ENCODE data around the gene GPC6.

The GPC6 gene

DNA sequence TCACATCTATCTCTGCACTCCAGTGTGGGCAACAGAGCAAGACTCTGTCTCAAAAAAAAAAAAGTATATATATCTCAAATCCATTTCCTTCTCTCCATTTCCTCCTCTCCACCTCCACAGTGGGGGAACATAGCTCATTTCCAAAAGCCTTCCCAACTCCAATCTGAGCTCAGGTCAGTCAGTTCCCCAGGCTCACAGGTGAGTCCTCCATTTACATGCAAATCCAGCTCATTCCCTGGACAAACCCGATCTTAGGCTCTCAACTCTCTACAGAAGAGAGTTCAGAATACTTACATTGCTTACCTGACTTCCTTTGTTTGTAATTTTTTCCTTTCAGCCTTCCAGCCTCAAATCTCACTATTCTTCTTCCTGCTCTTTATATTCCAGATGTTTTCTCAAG lies 518.3 kb downstream of the GPC6 start:
- Histone ChIP-seq H3K9me2 (replicated peaks; ENCODE audit: insufficient read depth, low read length) (no peaks in the 10 kb centered on the region), H3K27me3 (replicated peaks; ENCODE audit: insufficient read depth, low read length) (no peaks in the 10 kb centered on the region), H3K79me2 (ENCODE audit: low read length) (no peaks in the 10 kb centered on the region), H3K4me3 (ENCODE audit: low read length) (no peak overlapping the region), H3K27ac (ENCODE audit: low read length) (no peak overlapping the region), H3K4me1 (ENCODE audit: low read length) (no peaks in the 10 kb centered on the region), H2AFZ (ENCODE audit: low read length) (no peak overlapping the region), H3K36me3 (replicated peaks; ENCODE audit: insufficient read depth, low read length) (no peaks in the 10 kb centered on the region), H3K9me3 (replicated peaks; ENCODE audit: insufficient read depth, low read length) (no peaks in the 10 kb centered on the region), H3K4me2 (ENCODE audit: low read depth, low read length) (no peak overlapping the region), H3K9ac (ENCODE audit: low read length) (no peak overlapping the region), H3F3A (ENCODE audit: insufficient read depth, low read length) (no peaks in the 10 kb centered on the region), H4K20me1 (ENCODE audit: insufficient read depth, low read length) (no peaks in the 10 kb centered on the region)
- DNase-seq = no peak
- TF ChIP-seq EZH2 (optimal IDR thresholded peaks at IDR 0.05; ENCODE audit: low read depth, low read length) (no peak), EZH2phosphoT487 (IDR thresholded peaks at IDR 0.05; ENCODE audit: low read length) (no peak), CTCF (IDR thresholded peaks at IDR 0.05; ENCODE audit: low read length) (no peak)

DNA sequence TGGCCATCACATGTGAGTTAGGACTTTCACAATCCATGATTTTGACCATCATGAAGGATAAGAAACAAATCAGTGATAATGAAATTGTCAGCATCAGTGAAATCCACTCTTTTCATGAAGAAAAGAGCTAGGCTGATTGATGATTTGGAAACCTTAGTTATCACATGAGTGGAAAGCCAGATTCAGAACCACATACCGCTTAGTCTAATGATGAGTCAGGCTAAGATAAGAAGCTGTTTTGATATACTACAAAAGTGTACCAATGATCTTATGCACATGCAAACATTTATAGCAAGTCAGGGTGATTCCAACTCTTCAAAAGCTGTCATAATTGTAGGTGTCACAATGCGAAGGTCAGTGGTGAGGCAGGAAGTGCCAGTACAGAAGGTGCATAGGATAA lies 519.3 kb downstream of the GPC6 start:
- H4K20me1 ChIP-seq (ENCODE audit: insufficient read depth, low read length) = no peaks in the 10 kb centered on the region
- no peaks in the 10 kb centered on the region for H3K36me3 ChIP-seq (replicated peaks; ENCODE audit: insufficient read depth, low read length)
- H3K4me1 ChIP-seq (ENCODE audit: low read length) = peaks cover 4% of the 10 kb centered on the region
- peaks cover 1% of the 10 kb centered on the region; the same call in 1 of the 2 replicates for H3F3A ChIP-seq (ENCODE audit: insufficient read depth, low read length)
- H3K9ac ChIP-seq (ENCODE audit: low read length) = no peak overlapping the region
- no peak overlapping the region for H3K4me2 ChIP-seq (ENCODE audit: low read depth, low read length)
- DNase-seq = no peak
- H3K9me2 ChIP-seq (replicated peaks; ENCODE audit: insufficient read depth, low read length) = no peaks in the 10 kb centered on the region
- no peak for TF ChIP-seq EZH2 (optimal IDR thresholded peaks at IDR 0.05; ENCODE audit: low read depth, low read length)
- TF ChIP-seq EZH2phosphoT487 (IDR thresholded peaks at IDR 0.05; ENCODE audit: low read length) = no peak
- TF ChIP-seq CTCF (IDR thresholded peaks at IDR 0.05; ENCODE audit: low read length) = no peak
- no peak overlapping the region for H3K4me3 ChIP-seq (ENCODE audit: low read length)
- no peak overlapping the region for H2AFZ ChIP-seq (ENCODE audit: low read length)
- H3K27me3 ChIP-seq (replicated peaks; ENCODE audit: insufficient read depth, low read length) = no peaks in the 10 kb centered on the region
- no peak overlapping the region for H3K27ac ChIP-seq (ENCODE audit: low read length)
- no peaks in the 10 kb centered on the region for H3K79me2 ChIP-seq (ENCODE audit: low read length)
- H3K9me3 ChIP-seq (replicated peaks; ENCODE audit: insufficient read depth, low read length) = no peaks in the 10 kb centered on the region

- Histone ChIP-seq H3K4me3 (ENCODE audit: low read length) (no peak overlapping the region), H3K79me2 (ENCODE audit: low read length) (no peaks in the 10 kb centered on the region), H3K4me1 (ENCODE audit: low read length) (peaks cover 9% of the 10 kb centered on the region), H3F3A (ENCODE audit: insufficient read depth, low read length) (peaks cover 4% of the 10 kb centered on the region; the same call in 1 of the 2 replicates), H3K9ac (ENCODE audit: low read length) (no peak overlapping the region), H2AFZ (ENCODE audit: low read length) (no peak overlapping the region), H3K4me2 (ENCODE audit: low read depth, low read length) (no peak overlapping the region), H3K27me3 (replicated peaks; ENCODE audit: insufficient read depth, low read length) (no peaks in the 10 kb centered on the region), H3K36me3 (replicated peaks; ENCODE audit: insufficient read depth, low read length) (no peaks in the 10 kb centered on the region), H3K9me3 (replicated peaks; ENCODE audit: insufficient read depth, low read length) (no peaks in the 10 kb centered on the region), H4K20me1 (ENCODE audit: insufficient read depth, low read length) (no peaks in the 10 kb centered on the region), H3K9me2 (replicated peaks; ENCODE audit: insufficient read depth, low read length) (no peaks in the 10 kb centered on the region), H3K27ac (ENCODE audit: low read length) (no peak overlapping the region)
- TF ChIP-seq CTCF (IDR thresholded peaks at IDR 0.05; ENCODE audit: low read length) = no peak
- TF ChIP-seq EZH2 (optimal IDR thresholded peaks at IDR 0.05; ENCODE audit: low read depth, low read length) = no peak
- TF ChIP-seq EZH2phosphoT487 (IDR thresholded peaks at IDR 0.05; ENCODE audit: low read length) = no peak
- no peak for DNase-seq
Observed at GRCh38 chr13:93746589-93746988, 520.0 kb downstream of the GPC6 start.
